Kidney (tissue), 14 donors: ENCODE data around the gene MT1H. TPM values are rescaled to one million over a fixed set of nuclear protein-coding genes. Genes with fewer than 3 reads are reported as not detected.

Experiments
- DNase-seq, 5 donors: peaks; one replicate each; pipeline ENCODE4 v3.0.0-alpha.2; 2013 to 2020
- FAIRE-seq: peaks from 2 replicates; lab custom pipeline; 2012; peaks lifted over from hg19 to GRCh38; lab: Jason Lieb, UNC
- H3K27ac ChIP-seq, 2 donors: one replicate each; pipeline ENCODE4 v1.7.0; 2013; ENCODE audit warnings: low read depth in 2 of 2, low read length in 2 of 2, inconsistent platforms in 1 of 2
- H3K27me3 ChIP-seq: one replicate; pipeline ENCODE4 v1.7.1; 2013; ENCODE audit warnings: low read length, inconsistent platforms; ENCODE audit not compliant: control insufficient read depth, insufficient read depth
- H3K36me3 ChIP-seq, 3 donors: one replicate each; pipeline versions ENCODE4 v1.7.0 to v1.7.1; 2013; ENCODE audit warnings: low read length in 3 of 3, control low read depth in 1 of 3, inconsistent platforms in 1 of 3; ENCODE audit not compliant: insufficient read depth in 3 of 3, control insufficient read depth in 2 of 3
- H3K4me1 ChIP-seq, 3 donors: one replicate each; pipeline versions ENCODE4 v1.7.0 to v1.7.1; 2013; ENCODE audit warnings: low read length in 3 of 3, inconsistent platforms in 1 of 3, low read depth in 1 of 3; ENCODE audit not compliant: control insufficient read depth in 2 of 3, insufficient read depth in 2 of 3
- H3K4me3 ChIP-seq, 3 donors: one replicate each; pipeline versions ENCODE4 v1.7.0 to v1.8.1; 2013; ENCODE audit warnings: low read length in 3 of 3, control low read depth in 1 of 3, inconsistent platforms in 1 of 3
- H3K9ac ChIP-seq, 3 donors: one replicate each; pipeline versions ENCODE4 v1.7.0 to v1.7.1; 2013; ENCODE audit warnings: low read length in 3 of 3, control low read depth in 1 of 3, inconsistent platforms in 1 of 3
- H3K9me3 ChIP-seq, 3 donors: one replicate each; pipeline versions ENCODE4 v1.7.0 to v1.7.1; 2013; ENCODE audit warnings: low read length in 3 of 3, control low read depth in 1 of 3, inconsistent platforms in 1 of 3; ENCODE audit not compliant: control insufficient read depth in 2 of 3, insufficient read depth in 1 of 3
- intact Hi-C: fragments of 100-400 bp; cut with DNase I; formaldehyde crosslinking; loops from one replicate; pipeline ENCODE4 v1.11.1; 2022
- polyA plus RNA-seq: library from polyadenylated mRNA; stranded (reverse); fragments of 350-450 nt; fragmentation: Illumina TruSeq; extraction: RNeasy Lipid Tissue Mini Kit (QIAGEN cat#74804); gene quantifications from one replicate; pipeline ENCODE4 v1.2.3, GENCODE V29; 2014; ENCODE audit warnings: low read depth, low replicate concordance; ENCODE audit not compliant: insufficient read depth
- total RNA-seq: library from RNA; stranded (reverse); fragmentation: NEBNext Ultra II Directional; extraction: Animal tissue kit (Norgen Biotek cat#: 25700); gene quantifications from one replicate; pipeline ENCODE4 v1.2.1, GENCODE V29; 2021
- TF ChIP-seq, protein P1 (sequence below): IDR thresholded peaks from 3 replicates; pipeline ENCODE4 v1.5.1; 2012; ENCODE audit warnings: mild to moderate bottlenecking, moderate library complexity, borderline replicate concordance; ENCODE audit not compliant: insufficient read depth; ENCODE audit errors: extremely low read depth
- donor health status: control.
- donor health status: control.
- donor health status: control.
- donor health status: control.
- donor health status: control.
- donor health status: DM: yes; HTN: yes; CAD: no.
- donor health status: Normal renal cell carcinoma (clear cell type).

The MT1H gene
- total and polyA plus RNA-seq, 2 donors from 2014 or later: 4.4 to 606 TPM

DNA sequence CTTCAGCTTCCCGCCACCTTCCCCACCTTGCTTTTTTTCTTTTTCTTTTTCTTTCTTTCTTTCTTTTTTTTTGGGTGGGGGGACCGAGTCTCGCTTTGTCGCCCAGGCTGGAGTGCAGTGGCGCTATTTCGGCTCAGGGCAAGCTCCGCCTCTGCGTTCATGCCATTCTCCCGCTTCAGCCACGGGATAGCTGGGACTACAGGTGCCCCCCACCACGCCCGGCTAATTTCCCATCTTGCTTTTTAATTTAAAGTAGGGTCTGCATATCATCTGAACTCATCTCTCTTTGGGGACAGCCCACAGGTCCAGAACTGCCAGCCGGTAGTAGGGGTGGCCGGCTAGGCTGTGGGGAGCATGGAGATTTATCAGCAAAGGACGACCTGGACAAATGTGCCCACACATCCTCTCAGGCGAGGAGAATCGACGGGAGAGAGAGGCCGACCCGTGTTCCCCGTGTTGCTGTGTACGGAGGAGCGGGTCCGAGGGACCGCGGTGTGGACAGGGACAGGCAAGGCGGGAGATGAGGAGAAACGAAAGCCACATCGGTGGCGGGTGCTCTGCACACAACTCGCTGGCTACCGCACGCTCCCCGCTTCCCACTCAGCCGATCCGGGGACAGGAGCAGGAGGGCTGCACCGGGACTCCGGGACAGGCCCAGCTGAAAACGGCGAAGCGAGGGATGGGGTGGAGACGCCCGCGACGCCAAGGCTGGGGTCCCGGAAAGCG lies 34.7 kb upstream of the MT1H start:
- FAIRE-seq (no peak), DNase-seq (no peak)
- H3K27me3 ChIP-seq: peaks cover 67% of the 10 kb centered on the region
- intact Hi-C loops: no loop called here
- peaks cover 0 to 15% (median 0%) of the 10 kb centered on the region in 3 donors for H3K4me1 ChIP-seq
- no peak overlapping the region for H3K27ac ChIP-seq
- no peaks in the 10 kb centered on the region for H3K36me3 ChIP-seq
- TF ChIP-seq, protein P1, sequence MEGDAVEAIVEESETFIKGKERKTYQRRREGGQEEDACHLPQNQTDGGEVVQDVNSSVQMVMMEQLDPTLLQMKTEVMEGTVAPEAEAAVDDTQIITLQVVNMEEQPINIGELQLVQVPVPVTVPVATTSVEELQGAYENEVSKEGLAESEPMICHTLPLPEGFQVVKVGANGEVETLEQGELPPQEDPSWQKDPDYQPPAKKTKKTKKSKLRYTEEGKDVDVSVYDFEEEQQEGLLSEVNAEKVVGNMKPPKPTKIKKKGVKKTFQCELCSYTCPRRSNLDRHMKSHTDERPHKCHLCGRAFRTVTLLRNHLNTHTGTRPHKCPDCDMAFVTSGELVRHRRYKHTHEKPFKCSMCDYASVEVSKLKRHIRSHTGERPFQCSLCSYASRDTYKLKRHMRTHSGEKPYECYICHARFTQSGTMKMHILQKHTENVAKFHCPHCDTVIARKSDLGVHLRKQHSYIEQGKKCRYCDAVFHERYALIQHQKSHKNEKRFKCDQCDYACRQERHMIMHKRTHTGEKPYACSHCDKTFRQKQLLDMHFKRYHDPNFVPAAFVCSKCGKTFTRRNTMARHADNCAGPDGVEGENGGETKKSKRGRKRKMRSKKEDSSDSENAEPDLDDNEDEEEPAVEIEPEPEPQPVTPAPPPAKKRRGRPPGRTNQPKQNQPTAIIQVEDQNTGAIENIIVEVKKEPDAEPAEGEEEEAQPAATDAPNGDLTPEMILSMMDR: no peak
- H3K9me3 ChIP-seq: no peaks in the 10 kb centered on the region
- no peak overlapping the region for H3K4me3 ChIP-seq
- H3K9ac ChIP-seq: no peak overlapping the region

GRCh38 chr16:56635441-56635967 lies 34.1 kb upstream of the MT1H start:
- Histone ChIP-seq H3K27ac (no peak overlapping the region), H3K36me3 (no peaks in the 10 kb centered on the region), H3K4me1 (peaks cover 0 to 15% (median 0%) of the 10 kb centered on the region in 3 donors), H3K9me3 (no peaks in the 10 kb centered on the region), H3K4me3 (no peak overlapping the region), H3K27me3 (peaks cover 72% of the 10 kb centered on the region), H3K9ac (no peak overlapping the region)
- DNase-seq (no peak), FAIRE-seq (no peak)
- intact Hi-C loops: no loop called here
- TF ChIP-seq, protein P1: no peak

GRCh38 chr16:56636616-56637413 lies 32.8 kb upstream of the MT1H start:
- no peak for FAIRE-seq
- Histone ChIP-seq H3K27me3 (peaks cover 75% of the 10 kb centered on the region), H3K9ac (no peak overlapping the region), H3K9me3 (no peaks in the 10 kb centered on the region), H3K4me1 (peaks cover 0 to 14% (median 0%) of the 10 kb centered on the region in 3 donors), H3K4me3 (no peak overlapping the region), H3K27ac (no peak overlapping the region), H3K36me3 (no peaks in the 10 kb centered on the region)
- TF ChIP-seq, protein P1: no peak
- DNase-seq: no peak
- intact Hi-C loops: no loop called here
